GM12878 (cell line): Measurements from ENCODE around the gene DCBLD2. TPM values are rescaled to one million over a fixed set of nuclear protein-coding genes. Genes with fewer than 3 reads are reported as not detected.

Experiments used
- ATAC-seq: fragments of 200-7000 bp; cut with Tn5 transposase; 3 replicates; pipeline ENCODE4 v1.9.1; 2020; ENCODE audit warnings: mild to moderate bottlenecking, moderate library complexity
- BruUV-seq: library from RNA; stranded (reverse); fragments of 400-500 nt; replicated peaks from 2 replicates; lab custom pipeline; 2021; lab: Mats Ljungman, UMichigan
- CTCF ChIA-PET: fragments of 300-600 bp; sonication (Branson Sonifier 250); formaldehyde crosslinking; extraction: SDS; loops from one replicate; lab custom pipeline; 2021; ENCODE audit warnings: inconsistent platforms; lab: Yijun Ruan, JAX
- POLR2A ChIA-PET: fragments of 350-600 bp; formaldehyde crosslinking; extraction: SDS; loops from one replicate; lab custom pipeline; 2021; ENCODE audit warnings: inconsistent platforms; lab: Charles Lee
- RAD21 ChIA-PET: fragments of 300-600 bp; sonication (Branson Sonifier 250); formaldehyde crosslinking; loops from one replicate; lab custom pipeline; 2023; ENCODE audit warnings: antibody characterized with exemption; ENCODE audit not compliant: unreplicated experiment; lab: Charles Lee
- SMC1A ChIA-PET: fragments of 300-600 bp; sonication (Branson Sonifier 250); formaldehyde crosslinking; loops from one replicate; lab custom pipeline; 2023; ENCODE audit not compliant: unreplicated experiment, uncharacterized antibody; lab: Charles Lee
- DNase-seq: peaks from one replicate; pipeline ENCODE4 v3.0.0-alpha.2; 2011; ENCODE audit warnings: low read depth, low spot score
- FAIRE-seq: peaks from 3 replicates; lab custom pipeline; 2011; peaks lifted over from hg19 to GRCh38; lab: Jason Lieb, UNC
- H2AFZ ChIP-seq: 2 replicates; pipeline ENCODE4 v1.6.0; 2011; ENCODE audit warnings: low read depth, low read length, control low read depth; ENCODE audit not compliant: control insufficient read depth
- H3K27ac ChIP-seq: 2 replicates; pipeline ENCODE4 v1.5.1; 2011; ENCODE audit warnings: control low read depth; ENCODE audit not compliant: control insufficient read depth, insufficient read depth
- H3K27me3 ChIP-seq, 2 experiments: replicated peaks in 1 of 2; 2 replicates each; pipeline versions ENCODE4 v1.6.0 to v1.6.1; 2011; ENCODE audit warnings: low read length in 1 of 2; ENCODE audit not compliant: control insufficient read depth in 2 of 2, insufficient read depth in 2 of 2
- H3K36me3 ChIP-seq, 2 experiments: 2 replicates each; pipeline ENCODE4 v1.5.1; 2011; ENCODE audit warnings: low read length in 1 of 2; ENCODE audit not compliant: control insufficient read depth in 2 of 2, insufficient read depth in 2 of 2
- H3K4me1 ChIP-seq: 2 replicates; pipeline ENCODE4 v1.6.1; 2011; ENCODE audit warnings: mild to moderate bottlenecking, low read length, moderate library complexity, mixed read lengths; ENCODE audit not compliant: control insufficient read depth, insufficient read depth
- H3K4me2 ChIP-seq: 2 replicates; pipeline ENCODE4 v1.6.0; 2011; ENCODE audit warnings: control low read depth; ENCODE audit not compliant: control insufficient read depth, insufficient read depth
- H3K4me3 ChIP-seq: fragments of 200-600 bp; sonication (generic); 2 replicates; pipeline ENCODE4 v1.5.1; 2016
- H3K79me2 ChIP-seq: 2 replicates; pipeline ENCODE4 v1.6.0; 2011; ENCODE audit warnings: low read length; ENCODE audit not compliant: control insufficient read depth, insufficient read depth
- H3K9ac ChIP-seq: 2 replicates; pipeline ENCODE4 v1.8.0; 2011; ENCODE audit warnings: low read length, control low read depth, mixed read lengths; ENCODE audit not compliant: control insufficient read depth, insufficient read depth
- H3K9me3 ChIP-seq: replicated peaks from 3 replicates; pipeline ENCODE4 v1.5.1; 2011; ENCODE audit warnings: mild to moderate bottlenecking, low read length; ENCODE audit not compliant: control insufficient read depth, insufficient read depth
- H4K20me1 ChIP-seq: 2 replicates; pipeline ENCODE4 v1.6.0; 2011; ENCODE audit not compliant: control insufficient read depth, insufficient read depth
- ATF7 ChIP-seq: fragments of 450-650 bp; IDR thresholded peaks from 2 replicates; pipeline ENCODE4 v1.6.1; 2016; ENCODE audit warnings: low read depth, mild to moderate bottlenecking
- CREB1 ChIP-seq: IDR thresholded peaks from 2 replicates; pipeline ENCODE4 v1.6.1; 2012; ENCODE audit warnings: low read depth, mild to moderate bottlenecking, inconsistent platforms
- RAD51 ChIP-seq: fragments of 450-650 bp; IDR thresholded peaks from 2 replicates; pipeline ENCODE4 v1.6.1; 2016; ENCODE audit warnings: moderate library complexity, mild to moderate bottlenecking, inconsistent platforms
- RB1 ChIP-seq: fragments of 450-650 bp; formaldehyde crosslinking; IDR thresholded peaks from 2 replicates; pipeline ENCODE4 v1.6.1; 2017; ENCODE audit warnings: mild to moderate bottlenecking, borderline replicate concordance
- SMC3 ChIP-seq: IDR thresholded peaks from 2 replicates; pipeline ENCODE4 v1.6.1; 2011; ENCODE audit warnings: low read length, improper control_type of control experiment, borderline replicate concordance
- SUPT20H ChIP-seq: IDR thresholded peaks from 2 replicates; pipeline ENCODE4 v1.6.1; 2011; ENCODE audit warnings: low read depth, mild to moderate bottlenecking, low read length, moderate library complexity, borderline replicate concordance; ENCODE audit not compliant: control insufficient read depth
- WRNIP1 ChIP-seq: IDR thresholded peaks from 2 replicates; pipeline ENCODE4 v1.6.1; 2011; ENCODE audit warnings: low read depth, low read length, improper control_type of control experiment, borderline replicate concordance
- YY1 ChIP-seq: IDR thresholded peaks from 2 replicates; pipeline ENCODE4 v1.6.1; 2011; ENCODE audit warnings: low read depth, mild to moderate bottlenecking, low read length
- ZNF274 ChIP-seq: IDR thresholded peaks from one replicate; pipeline ENCODE4 v1.8.0; 2011; ENCODE audit not compliant: insufficient read length, insufficient read depth
- ZNF384 ChIP-seq: IDR thresholded peaks from 2 replicates; pipeline ENCODE4 v1.6.1; 2012; ENCODE audit warnings: low read depth, mild to moderate bottlenecking, low read length, improper control_type of control experiment, borderline replicate concordance
- WGBS: methylation state at CpG from one replicate; pipeline ENCODE4 v1.1.6; 2016; ENCODE audit warnings: low lambda C conversion rate; ENCODE audit not compliant: insufficient replicate concordance, insufficient coverage; ENCODE audit errors: missing lambda C conversion rate; 5-methylcytosine and 5-hydroxymethylcytosine counted together
- in situ Hi-C: fragments of 300-500 bp; cut with MboI; formaldehyde crosslinking; loops from 9 replicates; pipeline ENCODE4 v1.14.3; 2018; ENCODE audit warnings: mixed read lengths
- intact Hi-C: fragments of 100-400 bp; cut with micrococcal nuclease; formaldehyde crosslinking; loops from one replicate; pipeline ENCODE4 v1.14.2; 2022; ENCODE audit not compliant: unreplicated experiment
- polyA plus RNA-seq, 11 experiments: library from polyadenylated mRNA; depleted of rRNA in 4 of 11; unstranded in 6 of 11; stranded (reverse) in 5 of 11; fragments of >200 nt; fragmentation: Nextera tagmentation in 4 of 11; fragmentation: Illumina TruSeq in 1 of 11; extraction: Ambion mirVana in 4 of 11; extraction: Trizol in 1 of 11; gene quantifications; 1 replicate in 1 of 11; 2 replicates in 10 of 11; pipeline versions ENCODE4 v1.2.1 to v1.2.3, GENCODE V29; 2011 to 2016; ENCODE audit warnings: inconsistent platforms in 2 of 11, missing spikeins in 2 of 11, low read depth in 1 of 11
- total RNA-seq, 4 experiments: library from RNA; depleted of rRNA in 3 of 4; stranded (reverse); fragments of >200 nt in 3 of 4; fragmentation: Illumina TruSeq in 1 of 4; extraction: Trizol in 1 of 4; gene quantifications; 2 replicates each; pipeline versions ENCODE4 v1.2.1 to v1.2.3, GENCODE V29; 2013 to 2021
- TF ChIP-seq, protein P1 (sequence below): fragments of 450-650 bp; IDR thresholded peaks from 2 replicates; pipeline ENCODE4 v1.6.1; 2017; ENCODE audit warnings: mild to moderate bottlenecking, moderate library complexity

Gene DCBLD2
- total and polyA plus RNA-seq, 10 of the 15 experiments (the other 5 are each of a cell fraction or from before 2014, with no cell fraction given) = 1.6 to 5.9 (median 4.7) TPM

DNA sequence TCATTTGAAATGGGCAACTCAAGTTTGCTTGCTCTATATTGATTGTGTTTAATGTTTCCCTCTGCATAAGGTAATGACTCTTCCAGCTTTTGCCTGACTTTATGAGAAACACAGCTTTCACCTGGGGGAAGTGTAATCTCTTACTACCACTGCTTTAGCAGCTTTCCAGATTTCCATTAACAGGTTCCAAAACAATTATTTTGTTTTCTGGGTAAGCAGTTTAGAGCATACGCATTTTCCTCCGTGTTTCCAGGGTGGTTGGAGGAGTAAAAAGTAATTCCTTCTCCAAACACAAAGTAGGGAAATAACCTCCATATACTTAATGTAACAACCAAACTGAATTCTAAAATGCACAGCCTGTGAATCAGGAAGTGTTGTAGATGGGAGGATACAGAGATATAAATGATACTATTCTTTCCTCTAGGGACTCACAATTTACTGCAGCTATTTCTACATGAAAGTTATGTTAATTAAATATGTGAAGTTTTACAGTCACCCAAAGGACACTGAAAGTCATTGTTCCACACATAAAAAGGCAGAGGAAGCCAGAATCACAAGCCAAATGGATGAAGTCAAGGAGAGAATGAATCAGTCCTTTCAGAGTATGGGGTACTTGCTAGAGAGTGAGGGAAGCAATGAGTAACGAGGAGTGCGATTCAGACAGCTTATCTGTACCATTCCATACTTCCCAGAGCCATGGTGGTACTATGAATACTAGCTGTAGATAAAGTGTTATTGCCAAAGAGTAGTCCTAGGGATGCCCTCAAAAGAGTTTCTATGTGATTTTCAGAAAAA lies 121.8 kb downstream of the DCBLD2 start:
- in situ Hi-C loops = no loop called here
- RAD21 ChIA-PET = interaction anchor here (1.2 kb wide), 1 partner anchor 186 kb away, joined by 3 read pairs; the partner anchor contains the start of gene CPOX
- WGBS = 99% methylated on average over 4 of the region's 4 CpGs
- no peaks in the 10 kb centered on the region for H3K79me2 ChIP-seq
- ATAC-seq (no peak), FAIRE-seq (no peak), DNase-seq (no peak)
- no peaks in the 10 kb centered on the region for H3K9me3 ChIP-seq
- H3K27ac ChIP-seq = no peak overlapping the region
- H3K4me2 ChIP-seq = no peak overlapping the region
- SMC1A ChIA-PET = interaction anchor here (0.8 to 4.5 kb wide), 8 partner anchors 9 to 177 kb away, joined by 3 to 23 read pairs (median 6); no protein-coding TSS in a partner anchor
- H3K36me3 ChIP-seq = peaks cover 2 to 4% of the 10 kb centered on the region in 2 experiments; a peak in 2 of 4 replicates
- no peaks in the 10 kb centered on the region for H4K20me1 ChIP-seq
- TF ChIP-seq ATF7 (no peak), CREB1 (no peak), WRNIP1 (no peak), YY1 (no peak), SMC3 (no peak), ZNF384 (no peak), SUPT20H (no peak), RB1 (no peak), RAD51 (no peak), ZNF274 (no peak)
- TF ChIP-seq, protein P1, sequence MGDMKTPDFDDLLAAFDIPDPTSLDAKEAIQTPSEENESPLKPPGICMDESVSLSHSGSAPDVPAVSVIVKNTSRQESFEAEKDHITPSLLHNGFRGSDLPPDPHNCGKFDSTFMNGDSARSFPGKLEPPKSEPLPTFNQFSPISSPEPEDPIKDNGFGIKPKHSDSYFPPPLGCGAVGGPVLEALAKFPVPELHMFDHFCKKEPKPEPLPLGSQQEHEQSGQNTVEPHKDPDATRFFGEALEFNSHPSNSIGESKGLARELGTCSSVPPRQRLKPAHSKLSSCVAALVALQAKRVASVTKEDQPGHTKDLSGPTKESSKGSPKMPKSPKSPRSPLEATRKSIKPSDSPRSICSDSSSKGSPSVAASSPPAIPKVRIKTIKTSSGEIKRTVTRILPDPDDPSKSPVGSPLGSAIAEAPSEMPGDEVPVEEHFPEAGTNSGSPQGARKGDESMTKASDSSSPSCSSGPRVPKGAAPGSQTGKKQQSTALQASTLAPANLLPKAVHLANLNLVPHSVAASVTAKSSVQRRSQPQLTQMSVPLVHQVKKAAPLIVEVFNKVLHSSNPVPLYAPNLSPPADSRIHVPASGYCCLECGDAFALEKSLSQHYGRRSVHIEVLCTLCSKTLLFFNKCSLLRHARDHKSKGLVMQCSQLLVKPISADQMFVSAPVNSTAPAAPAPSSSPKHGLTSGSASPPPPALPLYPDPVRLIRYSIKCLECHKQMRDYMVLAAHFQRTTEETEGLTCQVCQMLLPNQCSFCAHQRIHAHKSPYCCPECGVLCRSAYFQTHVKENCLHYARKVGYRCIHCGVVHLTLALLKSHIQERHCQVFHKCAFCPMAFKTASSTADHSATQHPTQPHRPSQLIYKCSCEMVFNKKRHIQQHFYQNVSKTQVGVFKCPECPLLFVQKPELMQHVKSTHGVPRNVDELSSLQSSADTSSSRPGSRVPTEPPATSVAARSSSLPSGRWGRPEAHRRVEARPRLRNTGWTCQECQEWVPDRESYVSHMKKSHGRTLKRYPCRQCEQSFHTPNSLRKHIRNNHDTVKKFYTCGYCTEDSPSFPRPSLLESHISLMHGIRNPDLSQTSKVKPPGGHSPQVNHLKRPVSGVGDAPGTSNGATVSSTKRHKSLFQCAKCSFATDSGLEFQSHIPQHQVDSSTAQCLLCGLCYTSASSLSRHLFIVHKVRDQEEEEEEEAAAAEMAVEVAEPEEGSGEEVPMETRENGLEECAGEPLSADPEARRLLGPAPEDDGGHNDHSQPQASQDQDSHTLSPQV = no peak
- POLR2A ChIA-PET = interaction anchor here (1.1 kb wide), 2 partner anchors 9 to 51 kb away, joined by 3 read pairs; no protein-coding TSS in a partner anchor
- H3K4me3 ChIP-seq = no peak overlapping the region
- no peak overlapping the region for H2AFZ ChIP-seq
- H3K9ac ChIP-seq = no peak overlapping the region
- peaks cover 4% of the 10 kb centered on the region for H3K4me1 ChIP-seq
- intact Hi-C loops = no loop called here
- H3K27me3 ChIP-seq = no peaks in the 10 kb centered on the region
- BruUV-seq = no TSS peak
- CTCF ChIA-PET = interaction anchor here (0.6 to 1.8 kb wide), 6 partner anchors 10 to 1230 kb away, joined by 3 to 7 read pairs (median 4); no protein-coding TSS in a partner anchor
